HepG2 (cell line): ENCODE results near the gene MYO18B. TPM values are rescaled to one million over a fixed set of nuclear protein-coding genes. Genes with fewer than 3 reads are reported as not detected.

Source experiments
- ATAC-seq: fragments of 200-7000 bp; cut with Tn5 transposase; 3 replicates; pipeline ENCODE4 v1.9.1; 2020; ENCODE audit warnings: mild to moderate bottlenecking, moderate library complexity
- BruUV-seq: library from RNA; stranded (reverse); fragments of 400-500 nt; replicated peaks from 2 replicates; lab custom pipeline; 2021; lab: Mats Ljungman, UMichigan
- CTCF ChIA-PET: fragments of 300-600 bp; formaldehyde crosslinking; extraction: SDS; loops from one replicate; lab custom pipeline; 2021; ENCODE audit warnings: low total read pairs, inconsistent platforms, low intra/inter-chr PET ratio; lab: Yijun Ruan, JAX
- POLR2A ChIA-PET: fragments of 350-600 bp; sonication (Branson Sonifier 250); formaldehyde crosslinking; loops from one replicate; lab custom pipeline; 2020; ENCODE audit warnings: antibody characterized with exemption, inconsistent platforms; lab: Yijun Ruan, JAX
- DNase-seq: peaks from one replicate; pipeline ENCODE4 v3.0.0-alpha.2; 2015; ENCODE audit warnings: low spot score
- FAIRE-seq: peaks from 3 replicates; lab custom pipeline; 2011; peaks lifted over from hg19 to GRCh38; lab: Jason Lieb, UNC
- H2AFZ ChIP-seq: one replicate; pipeline ENCODE4 v1.6.1; 2011; ENCODE audit warnings: low read length, inconsistent platforms
- H3K27ac ChIP-seq: fragments of 300-600 bp; 3 replicates; pipeline ENCODE4 v1.8.0; 2011; ENCODE audit warnings: mixed run types, mild to moderate bottlenecking, mixed read lengths, low read length, inconsistent platforms; ENCODE audit not compliant: insufficient read depth; ENCODE audit errors: extremely low read length
- H3K27me3 ChIP-seq, 2 experiments: fragments of 200-600 bp in 1 of 2; 2 replicates in 1 of 2; 3 replicates in 1 of 2; pipeline versions ENCODE4 v1.6.0 to v1.8.0; 2011; ENCODE audit warnings: low read length in 2 of 2, mild to moderate bottlenecking in 2 of 2, moderate library complexity in 2 of 2, inconsistent platforms in 1 of 2; ENCODE audit not compliant: insufficient read depth in 2 of 2, control insufficient read depth in 1 of 2
- H3K36me3 ChIP-seq, 2 experiments: fragments of 200-600 bp in 1 of 2; replicated peaks in 1 of 2; 2 replicates in 1 of 2; 3 replicates in 1 of 2; pipeline versions ENCODE4 v1.5.1 to v1.8.0; 2011; ENCODE audit warnings: low read length in 2 of 2, inconsistent platforms in 1 of 2; ENCODE audit not compliant: insufficient read depth in 2 of 2, control insufficient read depth in 1 of 2
- H3K4me1 ChIP-seq: 2 replicates; pipeline ENCODE4 v1.5.1; 2012; ENCODE audit warnings: low read length, inconsistent platforms; ENCODE audit not compliant: insufficient read depth
- H3K4me2 ChIP-seq: 2 replicates; pipeline ENCODE4 v1.6.0; 2011; ENCODE audit warnings: low read depth, low read length, inconsistent platforms
- H3K4me3 ChIP-seq, 3 experiments: fragments of 200-600 bp in 1 of 3; sonication (generic), shearing (Covaris generic) in 1 of 3; replicated peaks in 1 of 3; 2 replicates each; pipeline ENCODE4 v1.5.1; 2011 to 2016; ENCODE audit warnings: low read length in 3 of 3, inconsistent platforms in 2 of 3, low read depth in 2 of 3, mild to moderate bottlenecking in 2 of 3, control low read depth in 1 of 3, mixed read lengths in 1 of 3; ENCODE audit not compliant: insufficient read depth in 1 of 3
- H3K79me2 ChIP-seq: one replicate; pipeline ENCODE4 v1.6.1; 2011; ENCODE audit warnings: low read length, inconsistent platforms; ENCODE audit not compliant: insufficient read depth
- H3K9ac ChIP-seq: 2 replicates; pipeline ENCODE4 v1.6.0; 2011; ENCODE audit warnings: mild to moderate bottlenecking, low read depth, low read length, inconsistent platforms; ENCODE audit not compliant: insufficient read depth
- H3K9me3 ChIP-seq: 2 replicates; pipeline ENCODE4 v1.5.1; 2012; ENCODE audit warnings: mild to moderate bottlenecking, low read length
- H4K20me1 ChIP-seq: 2 replicates; pipeline ENCODE4 v1.6.0; 2011; ENCODE audit warnings: inconsistent platforms, mild to moderate bottlenecking, low read length, moderate library complexity; ENCODE audit not compliant: insufficient read depth
- DNMT3B ChIP-seq: conservative IDR thresholded peaks from 2 replicates; pipeline ENCODE4 v1.6.1; 2016; ENCODE audit warnings: missing biosample characterization, control low read depth
- NCOA5 ChIP-seq: sonication (generic); formaldehyde crosslinking; IDR thresholded peaks from 2 replicates; pipeline ENCODE4 v1.4.0; 2020; ENCODE audit warnings: missing genetic modification reagents
- REXO4 ChIP-seq: sonication (generic); formaldehyde crosslinking; IDR thresholded peaks from 2 replicates; pipeline ENCODE4 v1.8.0; 2022; ENCODE audit warnings: missing genetic modification reagents, mild to moderate bottlenecking, borderline replicate concordance
- SPEN ChIP-seq: sonication (generic); formaldehyde crosslinking; IDR thresholded peaks from 2 replicates; pipeline ENCODE4 v1.5.1; 2020; ENCODE audit warnings: low read depth, mild to moderate bottlenecking, missing genetic modification reagents
- ZBTB38 ChIP-seq: sonication (generic); formaldehyde crosslinking; IDR thresholded peaks from 2 replicates; pipeline ENCODE4 v1.5.1; 2020; ENCODE audit warnings: mild to moderate bottlenecking, missing genetic modification reagents
- WGBS: methylation state at CpG from one replicate; pipeline ENCODE4 v1.1.6; 2017; ENCODE audit warnings: low lambda C conversion rate; 5-methylcytosine and 5-hydroxymethylcytosine counted together
- in situ Hi-C: cut with HindIII; loops from 2 replicates; pipeline ENCODE4 v1.10.0; 2017; ENCODE audit warnings: low pct_unique_long_range_greater_than_20kb; ENCODE audit not compliant: extremely low pct_ligation_motif_present
- intact Hi-C: fragments of 100-400 bp; cut with micrococcal nuclease; formaldehyde crosslinking; loops from one replicate; pipeline ENCODE4 v1.10.0; 2022; ENCODE audit not compliant: unreplicated experiment
- polyA plus RNA-seq, 8 experiments: library from polyadenylated mRNA; depleted of rRNA in 3 of 8; stranded (reverse) in 7 of 8; unstranded in 1 of 8; fragments of >200 nt; fragmentation: Illumina TruSeq in 4 of 8; extraction: Trizol in 4 of 8; gene quantifications; 2 replicates each; pipeline versions ENCODE4 v1.2.1 to v1.2.3, GENCODE V29; 2011 to 2016; ENCODE audit warnings: low read depth in 4 of 8, missing spikeins in 1 of 8, mixed read lengths in 1 of 8; ENCODE audit not compliant: insufficient read depth in 1 of 8
- total RNA-seq, 5 experiments: library from RNA; depleted of rRNA; stranded (reverse); fragments of >200 nt; fragmentation: Illumina TruSeq; extraction: Trizol; gene quantifications; 2 replicates each; pipeline ENCODE4 v1.2.3, GENCODE V29; 2016; ENCODE audit warnings: low read depth in 1 of 5
- TF ChIP-seq, protein P1 (sequence below): sonication (generic); formaldehyde crosslinking; IDR thresholded peaks from one replicate; pipeline ENCODE4 v1.5.1; 2020; ENCODE audit warnings: mild to moderate bottlenecking, missing genetic modification reagents; ENCODE audit errors: not compliant biosample characterization
- TF ChIP-seq, protein P2 (sequence below): sonication (generic); formaldehyde crosslinking; IDR thresholded peaks from 2 replicates; pipeline ENCODE4 v1.4.0; 2020; ENCODE audit warnings: missing genetic modification reagents, borderline replicate concordance

Gene MYO18B
- total and polyA plus RNA-seq, 2 of the 13 experiments (the other 11 are each of a cell fraction or from before 2014, with no cell fraction given) = 0.01 TPM; not detected in 1

DNA sequence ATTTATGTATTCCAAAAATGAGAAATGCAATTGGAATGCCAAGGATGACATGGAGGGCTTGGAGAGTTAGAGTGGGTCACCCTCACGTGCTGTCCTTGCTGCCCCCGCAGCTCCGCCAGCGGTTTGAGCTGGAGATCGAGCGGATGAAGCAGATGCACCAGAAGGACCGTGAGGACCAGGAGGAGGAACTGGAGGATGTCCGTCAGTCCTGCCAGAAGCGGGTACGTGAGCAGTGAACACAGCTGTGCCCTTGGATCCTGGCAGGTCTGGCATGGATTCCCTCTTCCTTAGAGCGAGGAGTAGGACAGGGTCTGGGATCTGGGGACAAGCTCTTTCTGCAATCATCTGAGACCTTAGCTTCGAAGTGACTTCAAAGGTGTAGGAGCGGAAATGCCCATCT lies 166.2 kb downstream of the MYO18B start:
- no peak overlapping the region for H3K27ac ChIP-seq
- H3K36me3 ChIP-seq = no peaks in the 10 kb centered on the region
- H3K27me3 ChIP-seq = peaks cover 0 to 20% of the 10 kb centered on the region in 2 experiments; a peak in 2 of 5 replicates
- no peak for ATAC-seq
- no peaks in the 10 kb centered on the region for H3K79me2 ChIP-seq
- ChIA-PET CTCF (no interaction called here), POLR2A (no interaction called here)
- in situ Hi-C loops (no loop called here), intact Hi-C loops (no loop called here)
- WGBS = 52% methylated on average over 6 of the region's 13 CpGs
- FAIRE-seq = no peak
- H2AFZ ChIP-seq = no peak overlapping the region
- BruUV-seq = no TSS peak
- H3K4me3 ChIP-seq = no peak overlapping the region
- H4K20me1 ChIP-seq = no peaks in the 10 kb centered on the region
- H3K9ac ChIP-seq = no peak overlapping the region
- no peaks in the 10 kb centered on the region for H3K4me1 ChIP-seq
- H3K4me2 ChIP-seq = no peak overlapping the region
- H3K9me3 ChIP-seq = no peaks in the 10 kb centered on the region
- TF ChIP-seq REXO4 (CRISPR knock-in tag) (no peak), ZBTB38 (CRISPR knock-in tag) (no peak), SPEN (no peak), NCOA5 (CRISPR knock-in tag) (no peak), DNMT3B (no peak)
- TF ChIP-seq, protein P1, sequence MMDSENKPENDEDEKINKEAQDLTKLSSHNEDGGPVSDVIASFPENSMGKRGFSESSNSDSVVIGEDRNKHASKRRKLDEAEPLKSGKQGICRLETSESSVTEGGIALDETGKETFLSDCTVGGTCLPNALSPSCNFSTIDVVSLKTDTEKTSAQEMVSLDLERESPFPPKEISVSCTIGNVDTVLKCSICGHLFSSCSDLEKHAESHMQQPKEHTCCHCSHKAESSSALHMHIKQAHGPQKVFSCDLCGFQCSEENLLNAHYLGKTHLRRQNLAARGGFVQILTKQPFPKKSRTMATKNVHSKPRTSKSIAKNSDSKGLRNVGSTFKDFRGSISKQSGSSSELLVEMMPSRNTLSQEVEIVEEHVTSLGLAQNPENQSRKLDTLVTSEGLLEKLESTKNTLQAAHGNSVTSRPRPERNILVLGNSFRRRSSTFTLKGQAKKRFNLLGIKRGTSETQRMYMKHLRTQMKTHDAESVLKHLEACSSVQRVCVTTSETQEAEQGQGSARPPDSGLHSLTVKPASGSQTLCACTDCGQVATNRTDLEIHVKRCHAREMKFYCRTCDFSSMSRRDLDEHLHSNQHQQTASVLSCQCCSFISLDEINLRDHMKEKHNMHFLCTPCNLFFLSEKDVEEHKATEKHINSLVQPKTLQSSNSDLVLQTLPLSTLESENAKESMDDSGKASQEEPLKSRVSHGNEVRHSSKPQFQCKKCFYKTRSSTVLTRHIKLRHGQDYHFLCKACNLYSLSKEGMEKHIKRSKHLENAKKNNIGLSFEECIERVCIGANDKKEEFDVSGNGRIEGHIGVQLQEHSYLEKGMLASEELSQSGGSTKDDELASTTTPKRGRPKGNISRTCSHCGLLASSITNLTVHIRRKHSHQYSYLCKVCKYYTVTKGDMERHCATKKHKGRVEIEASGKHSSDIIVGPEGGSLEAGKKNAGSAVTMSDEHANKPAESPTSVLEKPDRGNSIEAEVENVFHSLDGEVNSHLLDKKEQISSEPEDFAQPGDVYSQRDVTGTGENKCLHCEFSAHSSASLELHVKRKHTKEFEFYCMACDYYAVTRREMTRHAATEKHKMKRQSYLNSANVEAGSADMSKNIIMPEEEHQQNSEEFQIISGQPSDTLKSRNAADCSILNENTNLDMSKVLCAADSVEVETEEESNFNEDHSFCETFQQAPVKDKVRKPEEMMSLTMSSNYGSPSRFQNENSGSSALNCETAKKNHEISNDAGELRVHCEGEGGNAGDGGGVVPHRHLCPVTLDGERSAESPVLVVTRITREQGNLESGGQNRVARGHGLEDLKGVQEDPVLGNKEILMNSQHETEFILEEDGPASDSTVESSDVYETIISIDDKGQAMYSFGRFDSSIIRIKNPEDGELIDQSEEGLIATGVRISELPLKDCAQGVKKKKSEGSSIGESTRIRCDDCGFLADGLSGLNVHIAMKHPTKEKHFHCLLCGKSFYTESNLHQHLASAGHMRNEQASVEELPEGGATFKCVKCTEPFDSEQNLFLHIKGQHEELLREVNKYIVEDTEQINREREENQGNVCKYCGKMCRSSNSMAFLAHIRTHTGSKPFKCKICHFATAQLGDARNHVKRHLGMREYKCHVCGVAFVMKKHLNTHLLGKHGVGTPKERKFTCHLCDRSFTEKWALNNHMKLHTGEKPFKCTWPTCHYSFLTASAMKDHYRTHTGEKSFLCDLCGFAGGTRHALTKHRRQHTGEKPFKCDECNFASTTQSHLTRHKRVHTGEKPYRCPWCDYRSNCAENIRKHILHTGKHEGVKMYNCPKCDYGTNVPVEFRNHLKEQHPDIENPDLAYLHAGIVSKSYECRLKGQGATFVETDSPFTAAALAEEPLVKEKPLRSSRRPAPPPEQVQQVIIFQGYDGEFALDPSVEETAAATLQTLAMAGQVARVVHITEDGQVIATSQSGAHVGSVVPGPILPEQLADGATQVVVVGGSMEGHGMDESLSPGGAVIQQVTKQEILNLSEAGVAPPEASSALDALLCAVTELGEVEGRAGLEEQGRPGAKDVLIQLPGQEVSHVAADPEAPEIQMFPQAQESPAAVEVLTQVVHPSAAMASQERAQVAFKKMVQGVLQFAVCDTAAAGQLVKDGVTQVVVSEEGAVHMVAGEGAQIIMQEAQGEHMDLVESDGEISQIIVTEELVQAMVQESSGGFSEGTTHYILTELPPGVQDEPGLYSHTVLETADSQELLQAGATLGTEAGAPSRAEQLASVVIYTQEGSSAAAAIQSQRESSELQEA (CRISPR knock-in tag) = no peak
- TF ChIP-seq, protein P2, sequence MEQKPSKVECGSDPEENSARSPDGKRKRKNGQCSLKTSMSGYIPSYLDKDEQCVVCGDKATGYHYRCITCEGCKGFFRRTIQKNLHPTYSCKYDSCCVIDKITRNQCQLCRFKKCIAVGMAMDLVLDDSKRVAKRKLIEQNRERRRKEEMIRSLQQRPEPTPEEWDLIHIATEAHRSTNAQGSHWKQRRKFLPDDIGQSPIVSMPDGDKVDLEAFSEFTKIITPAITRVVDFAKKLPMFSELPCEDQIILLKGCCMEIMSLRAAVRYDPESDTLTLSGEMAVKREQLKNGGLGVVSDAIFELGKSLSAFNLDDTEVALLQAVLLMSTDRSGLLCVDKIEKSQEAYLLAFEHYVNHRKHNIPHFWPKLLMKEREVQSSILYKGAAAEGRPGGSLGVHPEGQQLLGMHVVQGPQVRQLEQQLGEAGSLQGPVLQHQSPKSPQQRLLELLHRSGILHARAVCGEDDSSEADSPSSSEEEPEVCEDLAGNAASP = no peak
- no peak for DNase-seq
